Measurements from ENCODE around the gene TBRG4.

Gene TBRG4

DNA sequence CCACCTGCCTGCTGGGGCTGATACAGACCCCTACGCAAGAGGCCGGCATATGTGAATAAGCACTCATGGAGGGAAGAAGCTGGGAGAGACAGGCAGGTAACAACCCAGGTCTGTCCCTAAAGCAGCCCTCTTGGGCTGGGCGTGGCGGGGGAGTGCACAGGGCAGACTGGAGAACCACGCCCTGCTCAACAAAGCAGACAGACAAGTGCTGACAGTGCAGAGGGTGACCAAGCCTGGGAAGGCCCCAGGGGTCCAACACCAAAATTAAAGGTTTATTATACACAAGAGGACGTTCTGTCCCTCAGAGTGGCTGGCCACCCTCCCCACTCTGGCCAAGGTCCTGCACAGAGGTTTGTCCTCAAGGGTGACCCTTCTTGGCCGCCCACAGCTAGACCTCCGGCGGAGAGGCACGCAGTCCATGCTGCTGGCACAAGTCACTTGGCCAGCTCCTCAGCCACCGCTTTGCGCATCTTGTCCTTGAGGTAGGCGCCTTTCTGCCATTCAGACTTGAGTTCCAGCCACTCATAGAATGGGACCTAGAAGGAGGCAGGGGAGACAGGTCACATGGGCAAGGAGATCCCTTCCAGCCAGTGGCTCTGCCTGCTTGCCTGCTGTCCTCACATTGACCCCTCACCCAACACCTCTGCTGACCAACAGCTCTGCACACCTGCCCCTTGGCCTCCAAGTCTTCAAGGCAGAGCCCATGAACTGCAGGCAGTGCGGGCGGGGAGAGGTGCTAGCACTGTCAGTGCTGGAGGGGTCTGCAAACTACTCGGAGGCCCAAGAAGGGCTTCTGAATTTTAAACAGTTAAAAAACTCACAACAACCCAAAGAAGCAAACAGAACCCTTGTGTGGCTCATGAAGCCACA, 11.4 kb downstream of the TBRG4 start:
- Histone ChIP-seq H3F3A (ENCODE audit: low read depth) (no peaks in the 10 kb centered on the region), H3K9ac (ENCODE audit: low read depth, low read length, poor library complexity, severe bottlenecking) (no peak overlapping the region), H3K9me3 (ENCODE audit: insufficient read depth, low read depth, low read length) (no peaks in the 10 kb centered on the region), H2AFZ (ENCODE audit: low read length) (no peak overlapping the region), H3K4me3 (ENCODE audit: low read length, poor library complexity, severe bottlenecking) (no peak overlapping the region), H3K79me2 (ENCODE audit: insufficient read depth, low read length) (peaks cover 19% of the 10 kb centered on the region), H3K4me1 (ENCODE audit: insufficient read depth, low read length, poor library complexity, severe bottlenecking) (no peaks in the 10 kb centered on the region), H3K36me3 (ENCODE audit: insufficient read depth, low read length) (peaks cover 59% of the 10 kb centered on the region; the same call in 1 of the 2 replicates), H4K20me1 (ENCODE audit: insufficient read depth, low read length, poor library complexity, severe bottlenecking) (peaks cover 10% of the 10 kb centered on the region), H3K4me2 (ENCODE audit: low read depth, low read length, poor library complexity, severe bottlenecking) (no peak overlapping the region), H3K27me3 (ENCODE audit: insufficient read depth, low read length, poor library complexity, severe bottlenecking) (no peaks in the 10 kb centered on the region), H3K9me2 (replicated peaks; ENCODE audit: low read depth, low read length) (no peaks in the 10 kb centered on the region)
- TF ChIP-seq, protein P1, sequence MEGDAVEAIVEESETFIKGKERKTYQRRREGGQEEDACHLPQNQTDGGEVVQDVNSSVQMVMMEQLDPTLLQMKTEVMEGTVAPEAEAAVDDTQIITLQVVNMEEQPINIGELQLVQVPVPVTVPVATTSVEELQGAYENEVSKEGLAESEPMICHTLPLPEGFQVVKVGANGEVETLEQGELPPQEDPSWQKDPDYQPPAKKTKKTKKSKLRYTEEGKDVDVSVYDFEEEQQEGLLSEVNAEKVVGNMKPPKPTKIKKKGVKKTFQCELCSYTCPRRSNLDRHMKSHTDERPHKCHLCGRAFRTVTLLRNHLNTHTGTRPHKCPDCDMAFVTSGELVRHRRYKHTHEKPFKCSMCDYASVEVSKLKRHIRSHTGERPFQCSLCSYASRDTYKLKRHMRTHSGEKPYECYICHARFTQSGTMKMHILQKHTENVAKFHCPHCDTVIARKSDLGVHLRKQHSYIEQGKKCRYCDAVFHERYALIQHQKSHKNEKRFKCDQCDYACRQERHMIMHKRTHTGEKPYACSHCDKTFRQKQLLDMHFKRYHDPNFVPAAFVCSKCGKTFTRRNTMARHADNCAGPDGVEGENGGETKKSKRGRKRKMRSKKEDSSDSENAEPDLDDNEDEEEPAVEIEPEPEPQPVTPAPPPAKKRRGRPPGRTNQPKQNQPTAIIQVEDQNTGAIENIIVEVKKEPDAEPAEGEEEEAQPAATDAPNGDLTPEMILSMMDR (conservative IDR thresholded peaks at IDR 0.05; ENCODE audit: low read length) = no peak
- no peak for TF ChIP-seq EZH2phosphoT487 (IDR thresholded peaks at IDR 0.05; ENCODE audit: borderline replicate concordance)

DNA sequence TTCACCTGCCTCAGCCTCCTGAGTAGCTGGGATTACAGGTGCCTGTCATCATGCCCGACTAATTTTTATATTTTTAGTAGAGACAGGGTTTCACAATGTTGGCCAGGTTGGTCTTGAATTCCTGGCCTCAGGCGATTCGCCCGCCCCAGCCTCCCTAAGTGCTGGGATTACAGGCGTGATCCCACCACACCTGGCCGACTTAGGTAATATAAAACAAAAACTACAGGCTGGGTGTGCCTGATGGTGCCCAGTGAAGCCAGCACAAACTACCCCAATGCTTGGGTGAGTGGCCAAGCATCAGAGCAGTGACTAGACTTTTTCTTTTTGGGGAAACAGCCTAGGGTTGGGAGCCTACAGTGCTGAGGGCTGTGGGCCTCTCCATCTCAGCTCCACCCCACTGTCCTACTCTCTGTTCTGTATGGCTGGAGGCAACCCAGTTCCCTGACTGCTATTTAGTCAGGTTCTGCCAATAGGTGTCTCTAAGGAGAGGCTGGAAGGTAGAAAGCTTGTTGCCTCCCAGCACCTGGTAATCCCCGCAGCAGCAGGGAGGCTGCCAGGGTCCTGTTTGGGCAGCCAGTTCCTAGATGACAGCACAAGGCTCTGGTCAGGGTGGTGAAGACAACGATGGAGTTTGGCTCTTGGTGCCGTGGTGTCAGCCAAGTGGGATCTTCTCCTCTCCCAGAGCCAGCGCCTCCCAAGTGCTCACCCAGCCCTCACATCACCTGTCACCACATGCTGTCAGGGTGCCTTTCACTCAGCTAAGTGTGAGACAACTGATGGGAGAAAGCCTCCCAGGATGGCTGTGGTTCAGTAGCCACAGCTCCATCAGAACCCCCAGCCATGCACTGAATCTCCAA, 12.3 kb downstream of the TBRG4 start:
- Histone ChIP-seq H4K20me1 (ENCODE audit: insufficient read depth, low read length, poor library complexity, severe bottlenecking) (peaks cover 4% of the 10 kb centered on the region), H3K4me1 (ENCODE audit: insufficient read depth, low read length, poor library complexity, severe bottlenecking) (no peaks in the 10 kb centered on the region), H3K79me2 (ENCODE audit: insufficient read depth, low read length) (peaks cover 11% of the 10 kb centered on the region; the same call in 1 of the 2 replicates), H3F3A (ENCODE audit: low read depth) (no peaks in the 10 kb centered on the region), H3K9me2 (replicated peaks; ENCODE audit: low read depth, low read length) (no peaks in the 10 kb centered on the region), H3K27me3 (ENCODE audit: insufficient read depth, low read length, poor library complexity, severe bottlenecking) (no peaks in the 10 kb centered on the region), H3K36me3 (ENCODE audit: insufficient read depth, low read length) (peaks cover 49% of the 10 kb centered on the region; the same call in 1 of the 2 replicates), H3K9me3 (ENCODE audit: insufficient read depth, low read depth, low read length) (no peaks in the 10 kb centered on the region), H2AFZ (ENCODE audit: low read length) (no peak overlapping the region), H3K4me3 (ENCODE audit: low read length, poor library complexity, severe bottlenecking) (no peak overlapping the region), H3K9ac (ENCODE audit: low read depth, low read length, poor library complexity, severe bottlenecking) (no peak overlapping the region), H3K4me2 (ENCODE audit: low read depth, low read length, poor library complexity, severe bottlenecking) (no peak overlapping the region)
- no peak for TF ChIP-seq EZH2phosphoT487 (IDR thresholded peaks at IDR 0.05; ENCODE audit: borderline replicate concordance)

DNA sequence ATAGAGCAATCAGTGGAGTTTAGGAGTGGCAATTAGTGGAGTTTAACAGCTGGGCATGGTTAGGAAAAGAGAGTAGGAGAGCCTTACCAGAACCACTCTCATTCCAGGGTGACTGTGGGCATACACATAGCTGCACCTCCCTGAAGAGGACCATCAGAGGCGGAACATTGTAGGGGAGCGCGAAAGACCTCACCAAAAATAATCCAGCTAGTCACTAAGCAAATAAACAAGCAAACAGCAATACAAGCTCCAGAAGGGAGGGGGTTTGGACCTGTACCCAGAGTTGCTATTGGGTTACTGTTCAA, 18.6 kb downstream of the TBRG4 start:
- no peaks in the 10 kb centered on the region for H3K79me2 ChIP-seq (ENCODE audit: insufficient read depth, low read length)

More for the DNA sequence above, 18.6 kb downstream of the TBRG4 start:
- no peak for TF ChIP-seq EZH2phosphoT487 (IDR thresholded peaks at IDR 0.05; ENCODE audit: borderline replicate concordance)
- TF ChIP-seq, protein P1 (conservative IDR thresholded peaks at IDR 0.05; ENCODE audit: low read length) = no peak
- Histone ChIP-seq H3K27me3 (ENCODE audit: insufficient read depth, low read length, poor library complexity, severe bottlenecking) (no peaks in the 10 kb centered on the region), H3K36me3 (ENCODE audit: insufficient read depth, low read length) (no peaks in the 10 kb centered on the region), H2AFZ (ENCODE audit: low read length) (no peak overlapping the region), H3K4me2 (ENCODE audit: low read depth, low read length, poor library complexity, severe bottlenecking) (no peak overlapping the region), H3K9ac (ENCODE audit: low read depth, low read length, poor library complexity, severe bottlenecking) (no peak overlapping the region), H4K20me1 (ENCODE audit: insufficient read depth, low read length, poor library complexity, severe bottlenecking) (no peaks in the 10 kb centered on the region), H3K9me2 (replicated peaks; ENCODE audit: low read depth, low read length) (no peaks in the 10 kb centered on the region), H3K9me3 (ENCODE audit: insufficient read depth, low read depth, low read length) (no peaks in the 10 kb centered on the region), H3F3A (ENCODE audit: low read depth) (no peaks in the 10 kb centered on the region), H3K4me3 (ENCODE audit: low read length, poor library complexity, severe bottlenecking) (no peak overlapping the region), H3K4me1 (ENCODE audit: insufficient read depth, low read length, poor library complexity, severe bottlenecking) (no peaks in the 10 kb centered on the region)

All from Loucy (cell line).